ENCODE data around the gene AARSD1.
"Not testable (repeated sequence)": the region's sequence is repeated elsewhere in the genome, so short reads cannot be mapped to it uniquely, and the experiment has no call there.

Gene AARSD1

GRCh38 chr17:42964161-42964932 lies at the start of gene AARSD1:
TSS of gene AARSD1 (minus strand) at chr17:42964454. CDS start at chr17:42964440, 14 bp downstream.
- peak; percentile 94 for DNase-seq

- no peak for DNase-seq
These were observed 49.0 kb upstream of the AARSD1 start for GRCh38 chr17:43013296-43013695.

- DNase-seq: no peak
These were observed 47.6 kb upstream of the AARSD1 start for GRCh38 chr17:43011728-43012472.

GRCh38 chr17:43010667-43011308 lies 46.5 kb upstream of the AARSD1 start:
- no peak for DNase-seq

- peak; percentile 92 for DNase-seq
These were observed 42.6 kb upstream of the AARSD1 start, which contains the start of gene IFI35 for GRCh38 chr17:43006639-43007551. TSS of gene IFI35 (plus strand) at chr17:43006784. CDS start at chr17:43006948, 164 bp downstream.

GRCh38 chr17:43003542-43004172 lies 39.4 kb upstream of the AARSD1 start:
- DNase-seq: no peak

- DNase-seq: not testable (repeated sequence)
These were observed 36.6 kb upstream of the AARSD1 start for GRCh38 chr17:43000894-43001293.

- no peak for DNase-seq
These were observed 34.8 kb upstream of the AARSD1 start for GRCh38 chr17:42999003-42999525.

GRCh38 chr17:42997984-42998938 lies 34.0 kb upstream of the AARSD1 start, which contains the start of gene RPL27:
TSS of gene RPL27 (plus strand) at chr17:42998419. CDS start at chr17:42998751, 332 bp downstream.
- peak; percentile 99 for DNase-seq

GRCh38 chr17:42997390-42997983 lies 33.2 kb upstream of the AARSD1 start:
- DNase-seq: no peak

GRCh38 chr17:42993913-42994312 lies 29.7 kb upstream of the AARSD1 start:
- DNase-seq: not testable (repeated sequence)

- DNase-seq: no peak
These were observed 28.6 kb upstream of the AARSD1 start for GRCh38 chr17:42992872-42993271.

GRCh38 chr17:42991471-42991870 lies 27.2 kb upstream of the AARSD1 start:
- DNase-seq: no peak

- DNase-seq: no peak
These were observed 25.7 kb upstream of the AARSD1 start for GRCh38 chr17:42989726-42990652.

GRCh38 chr17:42989141-42989540 lies 24.9 kb upstream of the AARSD1 start:
- DNase-seq: no peak

GRCh38 chr17:42985225-42985624 lies 21.0 kb upstream of the AARSD1 start:
- DNase-seq: no peak

GRCh38 chr17:42982266-42982665 lies 18.0 kb upstream of the AARSD1 start:
- DNase-seq: no peak

- peak; percentile 88 for DNase-seq
These were observed 16.6 kb upstream of the AARSD1 start for GRCh38 chr17:42980766-42981397.
